Measurements from ENCODE around the gene COBL.

COBL gene

DNA sequence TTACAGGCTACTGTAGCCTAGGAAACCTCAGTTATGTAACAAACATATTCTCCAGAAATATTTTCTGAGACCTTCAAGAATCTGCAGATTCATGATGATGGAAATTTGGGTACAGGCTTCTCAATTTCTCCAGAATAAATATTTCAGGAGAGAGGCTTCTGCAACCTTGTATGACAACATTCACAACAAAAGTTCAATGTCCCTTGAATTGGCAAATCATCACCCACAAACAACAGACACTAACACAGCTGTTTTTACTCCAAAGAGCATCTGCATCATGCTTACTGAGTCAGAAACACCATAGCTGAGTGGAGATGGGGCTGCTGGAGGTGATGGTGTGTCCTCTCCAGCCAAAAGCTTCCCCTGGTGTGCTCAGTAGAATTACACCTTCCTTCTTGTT is 9.3 kb upstream of the COBL start:
- no peak for DNase-seq

DNA sequence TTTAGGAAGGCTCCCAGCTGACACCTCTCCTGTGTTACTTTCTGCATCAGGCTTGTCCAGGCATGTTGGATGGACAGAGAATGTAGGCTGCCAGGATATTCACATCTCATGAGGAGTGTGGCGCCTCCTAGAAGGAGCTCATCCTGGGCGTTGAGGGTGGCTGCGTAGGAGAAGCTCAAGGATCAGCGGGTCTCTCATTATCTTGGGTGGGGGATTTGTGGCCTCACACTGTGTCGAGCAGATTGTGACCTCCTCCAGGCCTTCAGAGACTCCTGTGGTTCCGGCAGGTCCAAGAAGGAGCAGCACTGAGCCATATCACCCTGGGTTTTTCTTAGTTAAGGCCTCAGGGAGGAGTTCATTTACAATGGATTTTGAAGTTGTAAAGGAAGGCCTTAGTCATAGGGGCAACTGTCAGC is 8.7 kb upstream of the COBL start:
- DNase-seq, result no peak

- no peak for DNase-seq
Measured at GRCh38 chr7:51324206-51324898, 7.7 kb upstream of the COBL start.

- DNase-seq, result no peak
Measured at GRCh38 chr7:51321961-51322515, 5.4 kb upstream of the COBL start.

- DNase-seq, result peak; percentile 17
Measured at GRCh38 chr7:51318886-51319579, 2.4 kb upstream of the COBL start.

DNA sequence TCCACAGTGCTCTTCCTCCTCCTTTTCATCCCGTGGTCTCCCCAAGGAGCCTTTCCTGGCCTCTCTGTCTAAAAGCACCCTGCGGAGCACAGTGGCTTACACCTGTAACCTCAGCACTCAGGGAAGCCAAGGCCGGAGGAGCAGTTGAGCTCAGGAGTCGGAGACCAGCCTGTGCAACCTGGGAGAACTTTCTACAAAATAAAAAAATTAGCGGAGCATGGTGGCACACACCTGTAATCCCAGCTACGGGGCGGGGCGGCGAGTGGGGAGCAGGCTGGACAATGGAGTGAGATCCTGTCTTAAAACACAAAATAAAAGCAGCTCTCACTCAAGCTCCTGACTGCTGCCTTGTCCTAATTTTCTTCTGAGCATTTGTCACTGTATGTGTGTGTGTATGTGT is 1.4 kb upstream of the COBL start:
- DNase-seq, result no peak

- DNase-seq, result no peak
Measured at GRCh38 chr7:51317582-51317910, 937 bp upstream of the COBL start.

GRCh38 chr7:51316262-51316665 is 345 bp downstream of the COBL start:
- peak; percentile 73 for DNase-seq

GRCh38 chr7:51315393-51316261 is 982 bp downstream of the COBL start:
- peak; percentile 66 for DNase-seq

DNA sequence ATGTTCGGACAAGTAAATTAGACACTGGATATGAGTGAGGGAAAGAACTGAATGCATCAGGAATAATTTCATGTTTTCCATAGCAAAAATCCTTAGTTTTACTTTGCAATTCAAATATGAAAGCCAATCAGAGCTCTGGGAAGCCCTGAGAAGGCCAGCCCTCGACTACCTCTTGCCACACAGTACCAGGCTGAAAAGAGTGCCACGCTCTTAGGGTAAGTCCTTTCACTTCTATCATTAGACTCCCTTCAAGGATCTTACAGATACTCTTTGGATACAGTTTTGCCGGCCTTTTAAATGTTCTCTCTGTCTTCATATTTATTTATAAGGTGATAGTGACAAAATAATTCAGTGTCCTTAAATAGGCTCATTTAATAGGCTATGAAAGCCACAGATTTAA is 1.9 kb downstream of the COBL start:
- DNase-seq, result no peak

DNA sequence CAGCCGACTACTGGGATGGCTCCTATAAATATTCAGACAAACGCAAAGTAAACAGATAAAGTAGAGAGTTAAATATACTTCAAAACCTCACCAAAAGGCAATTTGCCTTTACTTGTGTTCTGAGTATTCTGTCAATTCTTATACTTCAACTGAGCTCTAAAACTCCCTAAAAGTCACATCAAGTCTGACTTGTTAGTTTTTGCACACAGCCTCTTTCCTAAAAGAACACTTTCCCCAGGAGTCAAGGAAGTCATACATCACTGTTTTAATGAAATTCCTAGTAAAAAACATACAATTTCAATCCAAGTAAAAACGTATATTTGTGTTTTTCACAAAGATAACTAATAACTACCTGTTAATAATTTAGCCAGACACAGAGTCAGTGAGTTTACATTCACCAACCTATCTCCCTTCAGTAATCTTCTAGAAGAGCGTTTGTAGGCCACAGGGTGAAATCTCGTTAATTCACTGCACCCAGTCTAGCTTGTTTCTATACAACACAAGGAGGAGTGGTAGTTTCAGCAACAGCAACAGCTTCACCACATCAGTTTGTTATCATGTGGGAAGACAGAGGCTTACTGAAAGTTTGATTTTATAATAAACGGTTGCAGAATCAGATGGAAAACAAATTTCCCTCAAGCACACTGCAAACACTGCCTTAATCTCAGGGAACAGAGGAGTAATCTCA is 2.7 kb downstream of the COBL start:
- DNase-seq, result no peak

DNA sequence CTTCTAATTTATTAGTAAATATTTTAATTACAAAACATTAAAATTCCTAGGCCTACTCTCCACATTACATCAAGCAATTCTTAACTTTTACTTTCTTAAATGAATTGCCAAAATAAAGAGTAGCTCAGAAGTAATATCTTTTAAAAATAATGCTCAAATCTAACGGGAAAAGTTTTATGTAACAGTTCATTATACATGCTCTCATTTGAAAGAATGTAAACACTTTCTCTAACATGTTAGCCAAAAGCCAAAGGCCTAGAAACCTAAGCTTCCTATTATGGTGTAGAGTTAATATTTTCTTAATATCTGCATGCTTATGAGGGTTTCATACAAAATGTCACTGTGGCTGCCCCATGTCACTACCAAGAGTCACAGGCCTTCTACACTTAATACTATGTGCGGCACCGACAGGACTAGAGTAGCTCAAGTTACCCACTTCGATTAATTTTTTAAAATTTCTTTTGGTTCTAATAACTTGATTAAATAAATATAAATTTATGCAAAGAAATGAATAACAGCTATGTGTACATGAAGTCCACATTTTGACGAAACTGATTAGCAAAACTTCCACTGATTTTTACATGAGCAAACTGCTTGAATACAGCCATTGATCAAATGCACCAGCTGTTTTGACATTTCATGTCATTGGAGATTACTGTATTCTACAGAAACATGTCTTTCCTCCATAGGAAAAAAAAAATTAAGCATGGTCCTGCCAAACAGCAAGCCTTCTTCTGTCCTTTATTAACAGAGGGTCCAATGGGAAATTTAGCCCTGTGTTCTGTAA is 3.5 kb downstream of the COBL start:
- no peak for DNase-seq

- DNase-seq, result peak; percentile 76
Measured at GRCh38 chr7:51311166-51311565, 5.4 kb downstream of the COBL start.

- DNase-seq, result no peak
Measured at GRCh38 chr7:51310131-51310583, 6.5 kb downstream of the COBL start.

GRCh38 chr7:51309361-51310130 is 7.1 kb downstream of the COBL start:
- DNase-seq, result no peak

DNA sequence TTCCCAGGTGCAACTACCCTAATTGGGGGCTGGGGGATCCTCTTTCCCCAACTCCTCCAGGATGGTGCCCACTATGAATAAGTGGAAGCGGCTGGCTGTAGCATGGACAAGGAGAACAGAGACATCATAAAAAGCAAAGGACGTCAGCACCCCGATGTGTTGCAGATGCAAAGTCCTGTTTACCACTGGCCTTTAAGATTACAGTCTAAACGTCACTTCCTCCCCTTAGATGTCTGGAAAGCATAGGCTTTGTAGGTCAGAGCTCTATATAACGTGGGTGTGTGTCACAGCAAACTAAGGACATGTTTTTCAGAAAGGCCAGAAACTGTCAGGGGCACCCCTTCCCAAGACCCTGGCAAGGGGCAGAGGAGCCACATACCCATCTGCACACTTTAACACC is 7.9 kb downstream of the COBL start:
- no peak for DNase-seq

DNA sequence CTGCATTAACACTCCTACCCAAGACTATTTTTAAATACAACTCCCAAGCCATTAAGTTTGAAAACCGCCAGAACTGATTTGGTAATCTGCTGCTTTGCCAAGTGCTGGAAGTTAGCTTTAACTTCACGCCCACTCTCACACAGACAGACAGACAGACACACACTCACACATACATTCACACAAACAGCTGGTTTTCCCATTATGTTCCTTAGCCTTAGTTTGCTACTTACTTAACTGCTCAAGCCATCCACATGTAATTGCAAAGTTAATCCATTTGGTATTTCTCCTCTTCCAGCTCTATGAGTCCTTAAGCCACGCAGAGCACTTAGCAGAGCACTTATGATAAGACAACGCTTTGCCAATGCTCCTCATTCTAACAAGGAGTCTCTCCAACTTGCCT is 8.3 kb downstream of the COBL start:
- DNase-seq, result no peak

- DNase-seq, result no peak
Measured at GRCh38 chr7:51307651-51308210, 8.9 kb downstream of the COBL start.

- DNase-seq, result no peak
Measured at GRCh38 chr7:51306761-51307160, 9.8 kb downstream of the COBL start.

DNA sequence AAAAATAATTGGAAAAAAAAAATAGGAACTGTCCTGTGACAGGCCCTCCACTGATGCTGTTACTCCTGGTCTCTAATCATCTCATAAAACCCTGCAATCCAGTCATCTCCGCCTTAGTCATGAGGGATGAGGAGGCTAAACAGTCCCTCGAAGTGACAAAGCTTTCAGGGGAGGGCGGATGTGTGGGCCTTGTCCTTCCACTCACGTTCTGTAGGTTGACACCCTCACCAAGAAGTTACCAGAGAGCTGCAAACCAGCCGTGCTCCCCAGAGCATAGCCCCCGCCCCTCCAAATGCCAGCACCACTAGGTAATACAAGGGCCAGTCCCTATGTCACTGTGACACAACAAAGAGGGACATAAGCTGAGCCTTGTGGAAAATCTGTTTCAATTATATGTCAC is 11.9 kb downstream of the COBL start:
- no peak for DNase-seq

GRCh38 chr7:51303142-51303525 is 13.5 kb downstream of the COBL start:
- no peak for DNase-seq
